GM12801 (cell line): ENCODE measurements around the gene IQCH.

ENCODE experiments used
- TF ChIP-seq, protein P1 (sequence below): IDR thresholded peaks from one replicate; pipeline ENCODE4 v1.5.1; 2011; ENCODE audit warnings: control low read depth; ENCODE audit not compliant: insufficient read length; ENCODE audit errors: extremely low read depth

Gene IQCH

DNA sequence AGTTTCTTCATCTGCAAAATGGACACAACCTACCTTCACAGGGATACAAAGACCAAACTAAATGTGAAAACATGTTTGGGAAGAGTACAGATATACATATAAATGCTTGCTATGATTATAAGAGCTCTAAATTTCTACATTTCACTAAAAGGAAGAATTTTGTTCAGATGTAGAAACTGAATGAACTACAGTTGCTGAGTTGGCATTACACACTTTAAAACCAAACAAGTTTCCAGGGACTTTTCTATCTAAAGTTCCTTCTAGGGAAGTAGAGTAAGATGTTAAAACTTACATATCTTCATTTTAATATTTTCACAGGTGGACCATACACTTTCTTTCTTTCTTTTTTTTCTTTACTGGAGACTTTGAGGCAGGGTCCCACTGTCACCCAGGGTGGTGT lies 4.8 kb upstream of the IQCH start:
- TF ChIP-seq, protein P1, sequence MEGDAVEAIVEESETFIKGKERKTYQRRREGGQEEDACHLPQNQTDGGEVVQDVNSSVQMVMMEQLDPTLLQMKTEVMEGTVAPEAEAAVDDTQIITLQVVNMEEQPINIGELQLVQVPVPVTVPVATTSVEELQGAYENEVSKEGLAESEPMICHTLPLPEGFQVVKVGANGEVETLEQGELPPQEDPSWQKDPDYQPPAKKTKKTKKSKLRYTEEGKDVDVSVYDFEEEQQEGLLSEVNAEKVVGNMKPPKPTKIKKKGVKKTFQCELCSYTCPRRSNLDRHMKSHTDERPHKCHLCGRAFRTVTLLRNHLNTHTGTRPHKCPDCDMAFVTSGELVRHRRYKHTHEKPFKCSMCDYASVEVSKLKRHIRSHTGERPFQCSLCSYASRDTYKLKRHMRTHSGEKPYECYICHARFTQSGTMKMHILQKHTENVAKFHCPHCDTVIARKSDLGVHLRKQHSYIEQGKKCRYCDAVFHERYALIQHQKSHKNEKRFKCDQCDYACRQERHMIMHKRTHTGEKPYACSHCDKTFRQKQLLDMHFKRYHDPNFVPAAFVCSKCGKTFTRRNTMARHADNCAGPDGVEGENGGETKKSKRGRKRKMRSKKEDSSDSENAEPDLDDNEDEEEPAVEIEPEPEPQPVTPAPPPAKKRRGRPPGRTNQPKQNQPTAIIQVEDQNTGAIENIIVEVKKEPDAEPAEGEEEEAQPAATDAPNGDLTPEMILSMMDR = no peak

DNA sequence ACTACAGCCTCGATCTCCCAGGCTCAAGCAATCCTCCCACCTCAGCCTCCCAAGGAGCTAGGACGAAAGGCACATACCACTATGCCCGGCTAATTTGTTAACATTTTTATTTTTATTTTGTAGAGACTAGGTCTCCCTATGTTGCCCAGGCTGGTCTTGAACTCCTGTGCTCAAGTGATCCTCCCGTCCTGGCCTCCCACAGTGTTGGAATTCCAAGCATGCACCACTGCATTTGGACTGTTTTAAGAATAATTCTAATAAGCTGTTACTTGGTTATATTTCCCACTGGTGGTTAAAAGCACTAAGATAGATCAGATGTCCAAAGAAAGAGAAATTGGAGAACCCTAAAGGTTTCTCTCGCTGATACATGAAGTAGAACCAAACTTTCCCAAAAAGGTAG lies 3.3 kb upstream of the IQCH start:
- TF ChIP-seq, protein P1 = no peak

DNA sequence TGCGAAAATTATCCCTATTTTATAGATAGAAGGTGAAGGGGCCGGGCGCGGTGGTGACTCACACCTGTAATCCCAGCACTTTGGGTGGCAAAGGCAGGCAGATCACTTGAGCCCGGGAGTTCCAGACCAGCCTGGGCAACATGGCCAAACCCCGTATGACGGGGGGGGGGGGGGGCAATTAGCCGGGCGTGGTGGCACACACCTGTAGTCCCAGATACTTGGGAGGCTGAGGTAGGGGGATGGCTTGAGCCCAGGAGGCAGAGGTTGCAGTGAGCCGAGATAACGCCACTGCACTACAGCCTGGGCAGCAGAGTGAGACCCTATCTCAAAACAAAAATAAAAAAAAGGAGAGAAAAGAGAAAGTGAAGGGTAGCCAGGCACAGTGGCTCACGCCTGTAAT lies 1.5 kb upstream of the IQCH start:
- TF ChIP-seq, protein P1 = no peak

DNA sequence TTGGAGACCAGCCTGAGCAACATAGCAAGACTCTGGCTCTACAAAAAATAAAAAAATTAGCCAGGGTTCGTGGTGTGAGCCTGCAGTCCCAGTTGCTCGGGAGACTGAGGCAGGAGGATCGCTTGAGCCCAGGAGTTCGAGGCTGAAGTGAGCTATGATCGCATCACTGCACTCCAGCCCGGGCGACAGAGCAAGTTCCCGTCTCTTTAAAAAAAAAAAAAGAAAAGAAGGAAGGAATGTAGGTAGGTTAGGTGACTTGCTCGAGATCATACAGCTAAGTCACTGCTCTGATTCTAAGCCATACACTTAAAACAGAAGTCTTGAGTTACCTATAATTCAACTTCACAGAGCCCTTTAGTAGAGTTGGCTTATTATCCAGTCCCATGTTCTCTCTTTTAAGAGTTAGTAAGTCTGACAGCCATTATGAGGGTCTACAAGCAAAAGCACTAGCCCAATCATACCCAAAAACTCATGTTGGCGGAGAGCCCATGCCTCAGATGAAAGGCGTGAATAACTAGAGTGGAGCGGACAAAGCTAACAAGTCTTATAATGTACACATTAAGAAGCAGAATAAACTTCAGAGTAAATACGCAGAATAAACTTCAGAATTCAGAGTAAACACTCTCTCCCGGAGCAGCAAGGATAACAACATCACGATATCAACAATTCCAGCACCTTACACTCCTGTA lies 893 bp upstream of the IQCH start:
- TF ChIP-seq, protein P1 = no peak

DNA sequence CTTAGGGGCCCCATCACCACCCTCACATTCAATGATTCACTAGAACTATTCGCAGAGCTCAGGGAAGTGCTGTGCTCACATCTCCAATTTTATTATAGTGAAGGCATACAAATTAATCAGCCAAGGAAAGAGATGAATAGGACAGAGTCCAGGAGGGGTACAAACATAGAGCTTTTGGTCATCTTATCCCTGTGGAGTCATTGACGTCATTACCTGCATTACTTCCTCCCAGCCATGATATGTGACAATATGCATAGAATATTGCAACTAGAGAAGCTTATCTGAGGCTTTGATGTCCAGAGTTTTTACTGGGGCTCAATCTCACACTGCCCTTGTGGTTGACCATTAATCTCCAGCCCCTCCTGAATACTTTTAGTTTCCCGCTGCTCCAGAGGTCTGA lies 1.5 kb downstream of the IQCH start:
- TF ChIP-seq, protein P1 = no peak

DNA sequence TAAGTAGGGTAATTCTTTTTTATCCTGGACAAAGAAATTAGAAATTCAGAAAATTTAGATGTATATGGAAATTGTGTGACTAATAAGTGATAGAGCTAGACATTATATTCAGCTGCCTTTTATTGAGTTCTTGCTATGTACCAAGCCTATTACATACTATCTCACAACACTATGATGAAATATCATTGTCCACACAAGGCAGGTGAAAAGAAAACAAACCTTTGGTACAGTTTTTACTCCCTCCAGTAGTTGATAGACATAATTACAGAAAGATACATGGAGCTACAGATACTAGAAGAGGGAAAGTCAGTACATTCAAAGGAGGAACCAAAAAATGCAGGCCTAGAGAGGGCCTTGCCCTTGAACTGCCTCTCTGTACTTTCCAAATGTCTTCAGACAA lies 4.8 kb downstream of the IQCH start:
- TF ChIP-seq, protein P1 = no peak

DNA sequence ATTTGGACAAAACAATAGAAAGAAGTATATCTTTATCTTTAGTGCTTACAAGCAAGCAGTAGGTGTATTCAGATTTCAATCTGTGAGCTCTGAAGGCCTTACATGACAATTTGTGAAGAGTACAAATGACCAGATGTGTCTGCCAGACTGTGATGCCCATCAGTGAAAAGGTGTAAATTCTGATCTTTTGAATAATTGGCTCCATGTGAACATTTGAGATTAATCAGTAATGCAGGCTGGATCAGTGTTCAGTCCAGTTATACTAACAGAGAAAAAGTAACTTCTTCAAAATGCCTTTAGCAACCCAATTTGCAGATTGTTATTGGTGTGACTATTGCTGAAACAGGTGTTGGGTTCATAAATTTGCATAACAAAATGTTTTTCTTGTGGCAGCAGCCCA lies 5.2 kb downstream of the IQCH start:
- TF ChIP-seq, protein P1 = no peak
